A673 (cell line): Measurements from ENCODE around the gene ENOX1.

ENCODE experiments used
- EZH2 ChIP-seq: fragments of 200-600 bp; sonication (generic); IDR thresholded peaks from 2 replicates; pipeline ENCODE4 v1.6.1; 2017; ENCODE audit warnings: borderline replicate concordance, low read depth, mild to moderate bottlenecking, mixed read lengths, antibody characterized with exemption, low read length; ENCODE audit not compliant: poor library complexity, severe bottlenecking
- TF ChIP-seq, protein P1 (sequence below): fragments of 300-800, 200-600 bp; sonication (generic); conservative IDR thresholded peaks from 2 replicates; pipeline ENCODE4 v1.5.1; 2017; ENCODE audit warnings: low read depth, mild to moderate bottlenecking, antibody characterized with exemption, low read length, moderate library complexity, mixed read lengths

DNA sequence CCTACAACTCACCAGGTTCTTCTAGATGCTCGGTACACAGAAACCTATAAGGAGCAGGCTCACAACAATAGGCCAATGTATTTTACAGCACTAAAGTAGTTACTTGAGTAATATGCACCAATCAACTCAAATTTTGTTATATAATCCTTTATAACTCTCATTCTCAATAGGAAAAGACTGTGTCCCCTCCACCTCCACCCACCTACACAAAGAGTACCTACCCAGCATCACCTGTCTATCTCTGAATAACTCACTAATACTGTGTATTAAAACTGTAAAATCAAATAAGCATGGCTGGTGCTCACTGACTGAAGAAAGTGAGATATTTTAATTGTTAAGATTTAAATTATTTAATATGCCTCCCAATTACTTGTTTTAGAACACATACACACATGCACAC is 146.3 kb downstream of the ENOX1 start:
- TF ChIP-seq, protein P1, sequence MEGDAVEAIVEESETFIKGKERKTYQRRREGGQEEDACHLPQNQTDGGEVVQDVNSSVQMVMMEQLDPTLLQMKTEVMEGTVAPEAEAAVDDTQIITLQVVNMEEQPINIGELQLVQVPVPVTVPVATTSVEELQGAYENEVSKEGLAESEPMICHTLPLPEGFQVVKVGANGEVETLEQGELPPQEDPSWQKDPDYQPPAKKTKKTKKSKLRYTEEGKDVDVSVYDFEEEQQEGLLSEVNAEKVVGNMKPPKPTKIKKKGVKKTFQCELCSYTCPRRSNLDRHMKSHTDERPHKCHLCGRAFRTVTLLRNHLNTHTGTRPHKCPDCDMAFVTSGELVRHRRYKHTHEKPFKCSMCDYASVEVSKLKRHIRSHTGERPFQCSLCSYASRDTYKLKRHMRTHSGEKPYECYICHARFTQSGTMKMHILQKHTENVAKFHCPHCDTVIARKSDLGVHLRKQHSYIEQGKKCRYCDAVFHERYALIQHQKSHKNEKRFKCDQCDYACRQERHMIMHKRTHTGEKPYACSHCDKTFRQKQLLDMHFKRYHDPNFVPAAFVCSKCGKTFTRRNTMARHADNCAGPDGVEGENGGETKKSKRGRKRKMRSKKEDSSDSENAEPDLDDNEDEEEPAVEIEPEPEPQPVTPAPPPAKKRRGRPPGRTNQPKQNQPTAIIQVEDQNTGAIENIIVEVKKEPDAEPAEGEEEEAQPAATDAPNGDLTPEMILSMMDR: no peak
- no peak for TF ChIP-seq EZH2
